Measurements from ENCODE around the gene SORCS2.

The SORCS2 gene

DNA sequence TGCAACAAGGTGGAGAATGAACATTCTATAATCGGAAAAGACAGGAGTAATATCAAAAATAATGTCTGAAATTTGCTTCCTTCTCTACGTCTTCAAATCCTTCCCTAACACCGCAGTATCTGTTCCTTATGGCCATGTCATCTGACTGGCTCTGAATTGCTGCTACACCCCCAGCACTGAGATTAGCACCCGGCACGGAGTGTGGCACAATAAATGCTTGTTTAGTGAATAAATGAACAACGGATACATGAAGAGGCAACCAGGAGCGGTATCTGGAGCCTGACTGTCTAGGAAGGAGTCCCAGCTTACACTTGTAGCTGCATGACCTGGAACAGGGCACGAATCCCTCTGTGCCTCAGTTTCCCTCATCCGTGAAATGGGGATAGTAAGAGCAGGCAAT is 583.1 kb downstream of the SORCS2 start:
- DNase-seq (ENCODE audit: low read depth, low spot score) = no peak
- POLR2A ChIA-PET = no interaction called here
- CTCF ChIA-PET = interaction anchor here (1.4 kb wide), 1 partner anchor 25 kb away, joined by 7 read pairs; no protein-coding TSS in a partner anchor
- no peak overlapping the region for H3K4me3 ChIP-seq (ENCODE audit: low read depth, low read length)
- no peak for TF ChIP-seq CTCF (IDR thresholded peaks at IDR 0.05; ENCODE audit: insufficient read depth, low read length, missing control alignments)

GRCh38 chr4:7777017-7777710 is 584.8 kb downstream of the SORCS2 start:
- POLR2A ChIA-PET = interaction anchor here (0.7 kb wide), 1 partner anchor 160 kb away, joined by 3 read pairs; no protein-coding TSS in a partner anchor
- no peak for DNase-seq (ENCODE audit: low read depth, low spot score)
- no peak overlapping the region for H3K4me3 ChIP-seq (ENCODE audit: low read depth, low read length)
- CTCF ChIA-PET = interaction anchor here (0.6 kb wide), 1 partner anchor 25 kb away, joined by 3 read pairs; no protein-coding TSS in a partner anchor
- no peak for TF ChIP-seq CTCF (IDR thresholded peaks at IDR 0.05; ENCODE audit: insufficient read depth, low read length, missing control alignments)

DNA sequence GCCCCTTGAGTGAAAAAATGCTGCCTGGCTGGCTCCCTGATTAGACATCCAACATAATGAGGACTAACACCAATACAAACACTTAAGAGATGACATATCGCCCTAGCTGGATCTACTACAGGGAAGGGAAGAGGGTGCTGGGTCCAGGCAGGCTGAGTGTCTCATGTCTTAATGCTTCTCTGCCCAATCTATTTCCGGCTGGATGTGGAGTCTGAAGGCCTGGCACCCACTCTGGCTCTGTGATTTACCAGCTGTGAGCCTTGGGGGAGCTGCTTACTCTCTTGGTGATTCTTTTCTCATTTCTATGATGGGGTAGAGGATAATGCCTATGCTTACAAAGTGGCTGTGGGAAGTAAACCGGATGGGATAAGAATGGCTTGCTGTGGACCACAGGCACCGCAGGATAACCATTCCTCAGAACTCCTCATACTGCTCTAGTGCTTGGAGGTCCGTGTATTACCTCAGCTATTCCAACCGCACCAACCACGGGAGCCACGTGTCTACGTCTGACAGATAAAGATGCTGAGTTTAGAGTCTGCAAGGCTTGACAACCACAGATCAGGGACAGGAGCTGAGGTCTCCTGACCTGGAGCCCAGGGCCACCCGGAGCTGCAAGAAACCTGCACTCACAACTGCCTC is 585.7 kb downstream of the SORCS2 start:
- no peak for DNase-seq (ENCODE audit: low read depth, low spot score)
- no peak for TF ChIP-seq CTCF (IDR thresholded peaks at IDR 0.05; ENCODE audit: insufficient read depth, low read length, missing control alignments)
- ChIA-PET POLR2A (no interaction called here), CTCF (interaction anchor here (0.6 to 2.5 kb wide), 5 partner anchors 22 to 210 kb away, joined by 3 to 8 read pairs (median 4); no protein-coding TSS in a partner anchor)
- H3K4me3 ChIP-seq (ENCODE audit: low read depth, low read length) = no peak overlapping the region

GRCh38 chr4:7778510-7779431 is 586.4 kb downstream of the SORCS2 start:
- no peak for TF ChIP-seq CTCF (IDR thresholded peaks at IDR 0.05; ENCODE audit: insufficient read depth, low read length, missing control alignments)
- H3K4me3 ChIP-seq (ENCODE audit: low read depth, low read length) = no peak overlapping the region
- POLR2A ChIA-PET = no interaction called here
- CTCF ChIA-PET = interaction anchor here (0.9 to 2.5 kb wide), 5 partner anchors 17 to 209 kb away, joined by 3 to 9 read pairs (median 8); no protein-coding TSS in a partner anchor
- no peak for DNase-seq (ENCODE audit: low read depth, low spot score)

DNA sequence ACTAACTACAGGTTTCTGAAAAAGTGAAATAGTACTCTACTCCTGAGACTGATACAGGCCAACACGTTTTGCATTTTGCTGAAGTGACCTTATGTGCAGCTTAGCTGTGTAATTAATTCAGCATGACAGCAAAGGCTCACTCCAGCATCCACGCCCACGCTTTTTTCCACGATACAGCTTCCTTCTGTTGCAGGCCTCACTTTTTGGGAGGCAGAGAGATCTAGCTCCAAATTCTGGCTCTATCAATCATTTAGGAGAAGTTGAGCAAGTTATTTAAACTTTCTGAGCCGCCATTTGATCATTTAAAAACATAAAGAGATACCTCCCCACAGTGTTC is 587.1 kb downstream of the SORCS2 start:
- POLR2A ChIA-PET = no interaction called here
- DNase-seq (ENCODE audit: low read depth, low spot score) = no peak
- no peak for TF ChIP-seq CTCF (IDR thresholded peaks at IDR 0.05; ENCODE audit: insufficient read depth, low read length, missing control alignments)
- H3K4me3 ChIP-seq (ENCODE audit: low read depth, low read length) = no peak overlapping the region
- CTCF ChIA-PET = interaction anchor here (1.5 to 2.5 kb wide), 4 partner anchors 9 to 209 kb away, joined by 8 to 13 read pairs (median 8); no protein-coding TSS in a partner anchor
